Osteoblast (primary cell): ENCODE data around the gene VASH1. TPM values are rescaled to one million over a fixed set of nuclear protein-coding genes. Genes with fewer than 3 reads are reported as not detected.
A peak's percentile ranks its signal among the peaks of the same experiment; 100 is the strongest.

ENCODE experiments used
- DNase-seq: peaks from one replicate; pipeline ENCODE4 v3.0.0; 2011; ENCODE audit warnings: low spot score, mixed read lengths; ENCODE audit not compliant: insufficient read length; ENCODE audit errors: missing footprints
- H2AFZ ChIP-seq: 2 replicates; pipeline ENCODE4 v1.6.0; 2011; ENCODE audit warnings: mild to moderate bottlenecking, low read length
- H3K27ac ChIP-seq: 2 replicates; pipeline ENCODE4 v1.5.1; 2011; ENCODE audit warnings: mild to moderate bottlenecking, low read depth, low read length, moderate library complexity
- H3K27me3 ChIP-seq: 2 replicates; pipeline ENCODE4 v1.6.0; 2012; ENCODE audit warnings: mild to moderate bottlenecking, control low read depth, inconsistent platforms, low read length, moderate library complexity; ENCODE audit not compliant: insufficient read depth
- H3K36me3 ChIP-seq: 2 replicates; pipeline ENCODE4 v1.5.1; 2011; ENCODE audit warnings: mild to moderate bottlenecking, low read length, control low read depth, moderate library complexity; ENCODE audit not compliant: insufficient read depth
- H3K4me1 ChIP-seq: 2 replicates; pipeline ENCODE4 v1.5.1; 2011; ENCODE audit warnings: mild to moderate bottlenecking, low read length, control low read depth, moderate library complexity; ENCODE audit not compliant: insufficient read depth
- H3K4me2 ChIP-seq: 2 replicates; pipeline ENCODE4 v1.6.0; 2011; ENCODE audit warnings: mild to moderate bottlenecking, low read length; ENCODE audit not compliant: insufficient read depth
- H3K4me3 ChIP-seq: fragments of 200-600 bp; sonication (generic); 3 replicates; pipeline ENCODE4 v1.5.1; 2012; ENCODE audit warnings: mild to moderate bottlenecking, low read length, inconsistent platforms; ENCODE audit not compliant: insufficient read depth
- H3K79me2 ChIP-seq: 2 replicates; pipeline ENCODE4 v1.6.0; 2012; ENCODE audit warnings: mild to moderate bottlenecking, low read length, control low read depth, inconsistent platforms; ENCODE audit not compliant: insufficient read depth
- H3K9me3 ChIP-seq: 2 replicates; pipeline ENCODE4 v1.5.1; 2011; ENCODE audit warnings: low read depth, low read length, control low read depth
- H4K20me1 ChIP-seq: 2 replicates; pipeline ENCODE4 v1.6.0; 2012; ENCODE audit warnings: mild to moderate bottlenecking, low read length, control low read depth; ENCODE audit not compliant: insufficient read depth
- CTCF ChIP-seq: IDR thresholded peaks from 2 replicates; pipeline ENCODE4 v1.5.1; 2011; ENCODE audit warnings: mild to moderate bottlenecking, low read depth, low read length, moderate library complexity; ENCODE audit errors: extremely low read depth
- total RNA-seq: library from RNA; depleted of rRNA; stranded (reverse); fragments of >200 nt; gene quantifications from 2 replicates; pipeline ENCODE4 v1.2.3, GENCODE V29; 2012

Gene VASH1
- total RNA-seq, 1 donor, result 4.0 TPM

GRCh38 chr14:76820700-76821099 is 59.4 kb downstream of the VASH1 start:
- Histone ChIP-seq H3K36me3 (no peaks in the 10 kb centered on the region), H3K4me3 (no peak overlapping the region), H3K79me2 (no peaks in the 10 kb centered on the region), H3K27me3 (peaks cover 18% of the 10 kb centered on the region), H3K4me1 (no peaks in the 10 kb centered on the region), H3K27ac (no peak overlapping the region), H3K9me3 (no peaks in the 10 kb centered on the region), H3K4me2 (no peak overlapping the region), H4K20me1 (no peaks in the 10 kb centered on the region), H2AFZ (no peak overlapping the region)
- TF ChIP-seq CTCF, result no peak
- no peak for DNase-seq

- Histone ChIP-seq H3K4me1 (no peaks in the 10 kb centered on the region), H3K9me3 (no peaks in the 10 kb centered on the region), H3K27me3 (no peaks in the 10 kb centered on the region), H3K36me3 (no peaks in the 10 kb centered on the region), H3K79me2 (no peaks in the 10 kb centered on the region), H3K4me2 (no peak within 1 kb of the TSS), H4K20me1 (no peaks in the 10 kb centered on the region), H3K27ac (no peak within 1 kb of the TSS), H2AFZ (no peak within 1 kb of the TSS), H3K4me3 (no peak within 1 kb of the TSS)
- no peak for TF ChIP-seq CTCF
- DNase-seq, result no peak
These were observed 64.9 kb downstream of the VASH1 start, which contains the start of gene LRRC74A for GRCh38 chr14:76826122-76826521. Gene LRRC74A (plus strand): TSS chr14:76826408. CDS start chr14:76826698, 290 bp downstream.

- no peak for DNase-seq
- H3K4me2 ChIP-seq, result peak overlapping the region; percentile 71
- H3K27ac ChIP-seq, result no peak overlapping the region
- TF ChIP-seq CTCF, result no peak
- no peaks in the 10 kb centered on the region for H3K79me2 ChIP-seq
- H2AFZ ChIP-seq, result peak overlapping the region; percentile 92
- H3K9me3 ChIP-seq, result no peaks in the 10 kb centered on the region
- H3K4me1 ChIP-seq, result no peaks in the 10 kb centered on the region
- no peaks in the 10 kb centered on the region for H3K27me3 ChIP-seq
- peak overlapping the region; percentile 63 for H3K4me3 ChIP-seq
- no peaks in the 10 kb centered on the region for H3K36me3 ChIP-seq
- H4K20me1 ChIP-seq, result no peaks in the 10 kb centered on the region
These were observed 66.5 kb downstream of the VASH1 start for GRCh38 chr14:76827696-76828296.

- TF ChIP-seq CTCF, result no peak
- Histone ChIP-seq H4K20me1 (no peaks in the 10 kb centered on the region), H3K27me3 (no peaks in the 10 kb centered on the region), H3K4me1 (no peaks in the 10 kb centered on the region), H2AFZ (peak overlapping the region; percentile 92), H3K9me3 (no peaks in the 10 kb centered on the region), H3K36me3 (no peaks in the 10 kb centered on the region), H3K4me3 (peak overlapping the region; percentile 63), H3K27ac (no peak overlapping the region), H3K4me2 (peak overlapping the region; percentile 71), H3K79me2 (no peaks in the 10 kb centered on the region)
- no peak for DNase-seq
These were observed 67.2 kb downstream of the VASH1 start for GRCh38 chr14:76828339-76829012.
